Activated CD4-positive, alpha-beta T cell treated with anti-CD3 and anti-CD28 coated beads for 36 hours (primary cell): Measurements from ENCODE around the gene SCAMP3. TPM values are rescaled to one million over a fixed set of nuclear protein-coding genes. Genes with fewer than 3 reads are reported as not detected.
A peak's percentile ranks its signal among the peaks of the same experiment; 100 is the strongest.

Experiments used
- ATAC-seq: fragments of 200-7000 bp; cut with Tn5 transposase; one replicate; pipeline ENCODE4 v1.10.0; 2021; ENCODE audit warnings: mild to moderate bottlenecking, moderate library complexity
- CTCF ChIA-PET: fragments of 350-600 bp; sonication (Branson Sonifier 250); formaldehyde crosslinking; loops from one replicate; lab custom pipeline; 2021; ENCODE audit warnings: antibody characterized with exemption; lab: Charles Lee
- POLR2A ChIA-PET: fragments of 350-600 bp; sonication (Branson Sonifier 250); formaldehyde crosslinking; loops from one replicate; lab custom pipeline; 2021; ENCODE audit warnings: antibody characterized with exemption, inconsistent platforms; lab: Charles Lee
- DNase-seq: peaks from one replicate; pipeline ENCODE4 v3.0.0-alpha.2; 2020
- H3K27ac Mint-ChIP-seq: one replicate; pipeline ENCODE4 v1.8.0; 2021; ENCODE audit warnings: mixed read lengths
- H3K27me3 Mint-ChIP-seq: one replicate; pipeline ENCODE4 v1.8.0; 2021; ENCODE audit warnings: mixed read lengths
- H3K36me3 Mint-ChIP-seq: one replicate; pipeline ENCODE4 v1.8.0; 2021; ENCODE audit warnings: low read depth, mixed read lengths
- H3K4me1 Mint-ChIP-seq: one replicate; pipeline ENCODE4 v1.8.0; 2021; ENCODE audit warnings: mixed read lengths
- H3K4me3 Mint-ChIP-seq: one replicate; pipeline ENCODE4 v1.8.0; 2021; ENCODE audit warnings: mild to moderate bottlenecking, moderate library complexity, mixed read lengths
- H3K9me3 Mint-ChIP-seq: one replicate; pipeline ENCODE4 v1.8.0; 2021; ENCODE audit warnings: low read depth, mixed read lengths
- intact Hi-C, 2 experiments: fragments of 100-400 bp; cut with DNase I in 1 of 2; cut with micrococcal nuclease in 1 of 2; formaldehyde crosslinking; loops; one replicate each; pipeline versions ENCODE4 v1.14.2 to v1.15.1; 2022 to 2024; cut with DNase I, micrococcal nuclease
- total RNA-seq, 2 experiments: library from RNA; stranded (reverse); gene quantifications; one replicate each; pipeline ENCODE4 v1.2.3, GENCODE V29; 2021

Gene SCAMP3
- 10 to 100 TPM; 82.0 to 95.5 TPM for total RNA-seq

- ATAC-seq (peak; percentile 95), DNase-seq (peak; percentile 93)
- POLR2A ChIA-PET, result interaction anchor here (1.0 to 1.8 kb wide), 4 partner anchors 11 to 67 kb away, joined by 3 to 10 read pairs (median 3); partner anchors contain the start of genes CLK2 and FDPS
- Mint-ChIP-seq H3K4me3 (peak within 1 kb of the TSS; percentile 98), H3K27ac (peak within 1 kb of the TSS; percentile 91), H3K4me1 (peaks cover 27% of the 10 kb centered on the region), H3K36me3 (peaks cover 73% of the 10 kb centered on the region), H3K27me3 (no peaks in the 10 kb centered on the region), H3K9me3 (no peaks in the 10 kb centered on the region)
- intact Hi-C loops, result loop anchor here (1.0 to 5.0 kb wide), 9 partner anchors 11 to 790 kb away; partner anchors contain the start of genes CLK2 (in 2 of the 2), FDPS (in 2 of the 2), LAMTOR2 (in 1 of the 2) and RIT1 (in 1 of the 2)
- CTCF ChIA-PET, result interaction anchor here (0.7 to 4.4 kb wide), 5 partner anchors 10 to 326 kb away, joined by 3 to 47 read pairs (median 3); partner anchors contain the start of genes CLK2 and FDPS
Observed at GRCh38 chr1:155261852-155262673, at the start of gene SCAMP3. Gene SCAMP3, minus strand, starts transcription at chr1:155262360. Its CDS starts 209 bp downstream, at chr1:155262151.

GRCh38 chr1:155309423-155310021, 47.4 kb upstream of the SCAMP3 start:
- Mint-ChIP-seq H3K4me3 (peak overlapping the region; percentile 88), H3K36me3 (peaks cover 41% of the 10 kb centered on the region), H3K9me3 (no peaks in the 10 kb centered on the region), H3K27me3 (no peaks in the 10 kb centered on the region), H3K27ac (peak overlapping the region; percentile 98), H3K4me1 (peaks cover 34% of the 10 kb centered on the region)
- intact Hi-C loops, result loop anchor here (2.0 to 10.0 kb wide), 5 partner anchors 33 to 715 kb away; partner anchors contain the start of genes DAP3 (in 1 of the 2), HCN3 (in 1 of the 2), MTX1 (in 1 of the 2) and SCAMP3 (in 1 of the 2)
- ATAC-seq, result no peak
- CTCF ChIA-PET, result no interaction called here
- POLR2A ChIA-PET, result no interaction called here
- peak; percentile 20 for DNase-seq

- CTCF ChIA-PET, result interaction anchor here (0.5 to 2.4 kb wide), 13 partner anchors 10 to 551 kb away, joined by 3 to 28 read pairs (median 4); partner anchors contain the start of genes RUSC1, SCAMP3 and SYT11
- POLR2A ChIA-PET, result interaction anchor here (0.7 to 1.2 kb wide), 5 partner anchors 36 to 329 kb away, joined by 3 to 7 read pairs (median 4); partner anchors contain the start of genes CLK2 and SCAMP3
- intact Hi-C loops, result loop anchor here (1.0 to 10.0 kb wide), 18 partner anchors 15 to 746 kb away; partner anchors contain the start of genes HCN3 (in 2 of the 2), SCAMP3 (in 2 of the 2), ASH1L (in 1 of the 2) and CKS1B (in 1 of the 2)
- Mint-ChIP-seq H3K27me3 (no peaks in the 10 kb centered on the region), H3K4me1 (peaks cover 34% of the 10 kb centered on the region), H3K36me3 (peaks cover 39% of the 10 kb centered on the region), H3K9me3 (no peaks in the 10 kb centered on the region), H3K27ac (peak within 1 kb of the TSS; percentile 98), H3K4me3 (peak within 1 kb of the TSS; percentile 88)
- peak; percentile 99 for DNase-seq
- ATAC-seq, result peak; percentile 99
Observed at GRCh38 chr1:155308493-155309422, 46.6 kb upstream of the SCAMP3 start, which contains the start of gene FDPS. Gene FDPS, plus strand, starts transcription at chr1:155308866. Its CDS starts 924 bp downstream, at chr1:155309790.

DNA sequence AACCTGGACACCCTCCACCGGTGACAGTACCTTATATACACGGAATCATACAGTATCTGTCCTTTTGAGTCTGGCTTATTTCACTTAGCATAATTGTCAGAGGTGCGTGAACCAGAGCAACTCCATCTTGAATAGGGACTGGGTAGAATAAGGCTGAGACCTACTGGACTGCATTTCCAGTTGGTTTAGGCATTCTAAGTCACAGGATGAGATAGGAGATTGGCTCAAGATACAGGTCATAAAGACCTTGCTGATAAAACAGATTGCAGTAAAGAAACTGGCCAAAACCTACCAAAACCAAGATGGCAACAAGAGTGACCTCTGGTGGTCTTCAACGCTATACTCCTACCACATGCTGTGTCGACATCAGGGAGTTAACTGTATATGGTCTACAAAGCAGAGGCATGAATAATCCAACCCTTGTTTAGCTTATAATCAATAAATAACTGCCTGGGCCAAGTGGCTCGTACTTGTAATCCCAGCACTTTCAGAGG, 45.1 kb upstream of the SCAMP3 start:
- Mint-ChIP-seq H3K27me3 (no peaks in the 10 kb centered on the region), H3K4me1 (peaks cover 32% of the 10 kb centered on the region), H3K36me3 (peaks cover 26% of the 10 kb centered on the region), H3K4me3 (peak overlapping the region; percentile 88), H3K9me3 (no peaks in the 10 kb centered on the region), H3K27ac (peak overlapping the region; percentile 98)
- CTCF ChIA-PET, result interaction anchor here (0.8 to 2.4 kb wide), 10 partner anchors 9 to 80 kb away, joined by 3 to 28 read pairs (median 5); partner anchors contain the start of genes CLK2 and RUSC1
- peak; percentile 22 for DNase-seq
- no peak for ATAC-seq
- POLR2A ChIA-PET, result interaction anchor here (0.7 to 1.2 kb wide), 3 partner anchors 17 to 1000 kb away, joined by 3 to 4 read pairs (median 3); no protein-coding TSS in a partner anchor
- intact Hi-C loops, result loop anchor here (5.0 to 10.0 kb wide), 3 partner anchors 45 to 718 kb away; partner anchors contain the start of genes DAP3 (in 1 of the 2), SCAMP3 (in 1 of the 2), SSR2 (in 1 of the 2) and YY1AP1 (in 1 of the 2)

GRCh38 chr1:155305881-155306391, 43.8 kb upstream of the SCAMP3 start:
- ChIA-PET POLR2A (no interaction called here), CTCF (interaction anchor here (0.6 to 1.6 kb wide), 3 partner anchors 8 to 27 kb away, joined by 3 to 7 read pairs (median 3); no protein-coding TSS in a partner anchor)
- Mint-ChIP-seq H3K4me1 (peaks cover 21% of the 10 kb centered on the region), H3K4me3 (no peak overlapping the region), H3K27me3 (no peaks in the 10 kb centered on the region), H3K27ac (peak overlapping the region; percentile 47), H3K9me3 (no peaks in the 10 kb centered on the region), H3K36me3 (peaks cover 16% of the 10 kb centered on the region)
- DNase-seq (no peak), ATAC-seq (no peak)
- intact Hi-C loops, result loop anchor here (5.0 to 10.0 kb wide), 3 partner anchors 44 to 719 kb away; partner anchors contain the start of genes DAP3 (in 1 of the 2), SCAMP3 (in 1 of the 2), SSR2 (in 1 of the 2) and YY1AP1 (in 1 of the 2)

DNA sequence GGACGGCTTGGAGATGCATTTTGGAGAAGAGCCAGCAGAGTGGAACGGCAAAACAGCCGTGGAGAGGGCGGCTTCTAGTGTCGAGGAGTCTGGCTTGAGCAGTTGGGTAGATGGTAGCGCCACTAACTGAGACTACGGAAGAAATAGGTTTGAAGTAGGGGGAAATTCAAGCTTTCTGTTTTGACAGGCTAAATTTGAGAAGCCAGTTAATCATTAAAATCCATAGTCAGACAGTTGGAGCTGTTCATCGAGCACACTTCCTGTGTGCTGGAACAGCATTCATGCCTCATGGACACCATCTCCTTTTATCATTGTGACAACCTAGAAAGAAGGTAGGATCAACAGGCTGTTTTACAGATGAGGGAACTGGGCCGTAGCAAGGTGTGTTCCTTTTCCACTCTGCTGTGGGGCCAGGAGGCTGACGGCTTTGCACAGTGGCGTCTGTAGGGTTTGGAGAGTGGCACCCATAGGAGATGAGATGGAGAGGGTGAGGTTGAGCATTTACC, 42.5 kb upstream of the SCAMP3 start:
- Mint-ChIP-seq H3K36me3 (peaks cover 4% of the 10 kb centered on the region), H3K4me1 (peaks cover 11% of the 10 kb centered on the region), H3K27ac (no peak overlapping the region), H3K4me3 (no peak overlapping the region), H3K9me3 (no peaks in the 10 kb centered on the region), H3K27me3 (no peaks in the 10 kb centered on the region)
- intact Hi-C loops, result loop anchor here (5.0 to 10.0 kb wide), 3 partner anchors 42 to 720 kb away; partner anchors contain the start of genes DAP3 (in 1 of the 2), SCAMP3 (in 1 of the 2), SSR2 (in 1 of the 2) and YY1AP1 (in 1 of the 2)
- DNase-seq (no peak), ATAC-seq (no peak)
- CTCF ChIA-PET, result interaction anchor here (0.9 to 1.6 kb wide), 3 partner anchors 26 to 168 kb away, joined by 3 to 7 read pairs (median 4); no protein-coding TSS in a partner anchor
- POLR2A ChIA-PET, result no interaction called here

DNA sequence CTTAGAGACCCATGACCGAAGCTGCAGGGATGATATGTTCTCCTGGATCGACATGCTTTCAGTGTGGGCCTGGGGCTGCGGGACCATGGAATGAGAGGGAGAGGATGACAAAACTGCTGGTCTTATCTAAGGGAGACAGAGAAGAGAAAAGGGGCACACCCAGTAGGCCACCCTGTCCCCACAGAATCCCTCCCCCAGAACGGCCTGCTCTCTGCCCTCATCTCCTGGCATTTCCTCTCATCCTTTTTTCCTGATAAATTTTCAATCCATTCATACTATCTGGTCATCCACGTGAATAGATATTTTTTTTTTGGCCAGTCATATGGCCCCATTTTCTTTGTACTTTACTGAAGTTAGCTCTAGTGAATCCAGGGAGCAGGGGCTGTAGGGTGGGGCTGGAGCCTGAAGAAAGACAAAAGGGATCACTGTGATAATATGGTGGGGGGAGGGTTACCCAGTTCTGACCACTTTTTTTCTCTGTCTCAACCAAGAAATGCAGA, 39.2 kb upstream of the SCAMP3 start, which contains the start of gene PKLR:
Gene PKLR (minus strand): TSS at position 97 of the 500 bp plus-strand sequence. CDS start 43 bp downstream, at position 54.
- H3K27ac Mint-ChIP-seq, result no peak within 1 kb of the TSS
- peaks cover 12% of the 10 kb centered on the region for H3K27me3 Mint-ChIP-seq
- H3K9me3 Mint-ChIP-seq, result no peaks in the 10 kb centered on the region
- no peak within 1 kb of the TSS for H3K4me3 Mint-ChIP-seq
- no peaks in the 10 kb centered on the region for H3K36me3 Mint-ChIP-seq
- ATAC-seq (no peak), DNase-seq (no peak)
- ChIA-PET CTCF (no interaction called here), POLR2A (interaction anchor here (0.6 to 0.7 kb wide), 2 partner anchors 28 to 820 kb away, joined by 4 read pairs; partner anchors contain the start of gene CLK2)
- intact Hi-C loops, result loop anchor here in 1 of 2 experiments (10.0 kb wide), 1 partner anchor 723 kb away; the partner anchor contains the start of gene SSR2
- no peaks in the 10 kb centered on the region for H3K4me1 Mint-ChIP-seq

GRCh38 chr1:155300553-155301329, 38.6 kb upstream of the SCAMP3 start:
- Mint-ChIP-seq H3K36me3 (no peaks in the 10 kb centered on the region), H3K27me3 (peaks cover 16% of the 10 kb centered on the region), H3K27ac (no peak overlapping the region), H3K4me3 (no peak overlapping the region), H3K4me1 (no peaks in the 10 kb centered on the region), H3K9me3 (no peaks in the 10 kb centered on the region)
- POLR2A ChIA-PET, result no interaction called here
- ATAC-seq, result no peak
- CTCF ChIA-PET, result interaction anchor here (0.6 kb wide), 1 partner anchor 100 kb away, joined by 3 read pairs; no protein-coding TSS in a partner anchor
- no peak for DNase-seq
- intact Hi-C loops, result loop anchor here in 1 of 2 experiments (10.0 kb wide), 1 partner anchor 724 kb away; the partner anchor contains the start of gene SSR2
